Measurements from ENCODE around the gene ZCCHC17.
A peak's percentile ranks its signal among the peaks of the same experiment; 100 is the strongest.

The ZCCHC17 gene

DNA sequence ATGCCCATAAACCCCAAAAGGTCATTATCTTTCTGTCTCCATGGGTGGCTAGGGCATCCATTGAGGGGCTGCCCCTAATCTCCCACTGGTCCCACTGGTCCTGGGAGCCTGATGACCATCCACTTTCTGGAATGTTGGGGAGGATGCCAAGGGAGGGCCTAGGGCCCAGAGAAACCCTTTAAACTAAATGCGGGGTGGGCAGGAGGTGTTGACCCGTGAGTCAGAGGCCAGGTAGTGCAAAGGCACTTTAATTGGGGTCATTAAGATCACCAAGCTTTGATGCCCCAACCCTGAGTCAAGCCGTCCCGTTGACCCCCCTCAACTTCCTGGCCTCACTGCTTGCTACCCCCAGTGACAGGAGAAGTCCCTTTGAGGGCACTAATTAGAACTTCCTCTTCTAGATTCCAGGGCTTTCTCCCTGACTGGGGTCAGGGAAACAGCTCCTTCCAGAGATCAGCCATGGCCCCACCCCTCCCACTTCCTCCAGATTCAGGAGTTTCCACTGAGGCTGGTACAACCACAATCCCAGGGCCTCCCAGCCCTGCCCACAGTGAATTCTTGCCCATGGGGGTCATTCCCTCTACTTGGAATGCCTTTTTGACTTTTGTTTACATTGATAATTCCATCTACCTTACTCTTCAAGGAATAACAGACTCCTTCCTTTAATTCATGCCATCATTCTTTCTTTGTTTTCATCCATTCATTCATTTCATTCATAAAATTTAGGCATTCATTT is 100.7 kb downstream of the ZCCHC17 start:
- no peak for DNase-seq

DNA sequence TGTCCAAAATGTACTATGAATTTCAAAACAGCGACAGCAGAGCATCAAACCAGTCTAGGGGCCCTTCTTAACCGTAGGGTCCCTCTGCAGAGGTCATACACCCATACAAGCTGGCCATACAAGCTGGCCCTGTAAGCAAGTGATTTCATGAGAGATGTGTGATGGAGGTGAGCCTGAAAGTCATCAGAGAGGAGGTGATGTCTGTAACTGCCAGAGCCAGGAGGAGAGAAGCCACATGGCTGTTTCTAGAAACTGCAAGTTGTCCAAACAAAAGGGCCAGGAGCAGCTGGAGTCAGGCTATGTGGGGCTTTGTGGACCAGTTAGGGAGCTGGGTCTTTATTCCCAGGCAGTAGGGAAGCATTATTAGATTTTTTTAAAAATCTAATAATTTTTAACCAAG is 101.4 kb downstream of the ZCCHC17 start:
- no peak for DNase-seq

DNA sequence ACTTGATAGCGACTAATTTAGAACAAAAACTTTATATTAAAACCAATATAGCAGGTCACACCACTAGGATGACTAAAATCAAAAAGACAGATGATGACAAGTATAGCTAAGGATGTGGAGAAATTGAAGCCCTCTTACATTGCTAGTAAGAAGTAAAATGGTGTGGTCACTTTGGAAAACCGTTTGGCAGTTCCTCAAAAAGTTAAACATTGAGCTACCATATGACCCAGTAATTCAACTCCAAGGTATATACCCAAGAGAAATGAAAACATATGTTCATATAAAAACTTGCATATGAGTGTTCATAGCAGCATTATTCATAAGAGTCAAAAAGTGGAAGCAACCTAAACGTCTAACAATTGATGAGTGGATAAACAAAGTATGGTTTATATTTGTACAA is 103.1 kb downstream of the ZCCHC17 start:
- no peak for DNase-seq

DNA sequence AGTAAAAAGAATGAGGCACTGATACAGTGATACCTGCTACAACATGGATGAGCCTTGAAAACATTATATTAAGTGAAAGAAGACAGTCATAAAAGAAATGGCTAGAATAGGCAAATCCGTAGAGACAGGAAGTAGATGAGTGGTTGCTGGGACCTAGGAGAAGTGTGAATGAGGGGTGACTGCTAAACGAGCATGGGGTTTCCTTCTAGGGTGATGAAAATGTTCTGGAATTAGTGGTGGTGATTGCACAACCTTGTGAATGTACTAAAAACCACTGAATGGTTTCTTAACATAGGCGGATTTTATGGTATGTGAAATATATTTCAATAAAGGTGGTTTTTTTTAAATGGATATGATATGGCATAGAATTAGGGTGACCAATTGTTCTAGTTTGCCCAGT is 103.6 kb downstream of the ZCCHC17 start:
- no peak for DNase-seq

DNA sequence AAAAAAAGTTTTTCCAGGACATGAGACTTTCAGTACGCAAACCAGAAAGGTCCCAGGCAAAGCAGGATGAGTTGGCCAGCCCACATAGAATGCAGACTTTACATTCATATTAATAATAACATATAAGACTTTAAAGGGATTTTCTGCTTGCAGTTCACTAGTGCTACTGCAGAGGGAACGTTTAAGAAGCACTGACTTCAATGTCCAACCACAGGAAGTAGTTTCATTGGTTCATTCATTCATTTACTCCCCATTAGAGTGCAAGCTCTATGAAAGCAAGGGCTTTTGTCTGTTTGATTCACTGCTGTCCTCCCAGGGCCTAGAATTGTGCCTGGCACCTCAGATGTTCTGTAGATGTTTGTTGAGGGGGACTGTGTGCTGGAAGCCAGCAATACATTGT is 104.4 kb downstream of the ZCCHC17 start:
- no peak for DNase-seq

DNA sequence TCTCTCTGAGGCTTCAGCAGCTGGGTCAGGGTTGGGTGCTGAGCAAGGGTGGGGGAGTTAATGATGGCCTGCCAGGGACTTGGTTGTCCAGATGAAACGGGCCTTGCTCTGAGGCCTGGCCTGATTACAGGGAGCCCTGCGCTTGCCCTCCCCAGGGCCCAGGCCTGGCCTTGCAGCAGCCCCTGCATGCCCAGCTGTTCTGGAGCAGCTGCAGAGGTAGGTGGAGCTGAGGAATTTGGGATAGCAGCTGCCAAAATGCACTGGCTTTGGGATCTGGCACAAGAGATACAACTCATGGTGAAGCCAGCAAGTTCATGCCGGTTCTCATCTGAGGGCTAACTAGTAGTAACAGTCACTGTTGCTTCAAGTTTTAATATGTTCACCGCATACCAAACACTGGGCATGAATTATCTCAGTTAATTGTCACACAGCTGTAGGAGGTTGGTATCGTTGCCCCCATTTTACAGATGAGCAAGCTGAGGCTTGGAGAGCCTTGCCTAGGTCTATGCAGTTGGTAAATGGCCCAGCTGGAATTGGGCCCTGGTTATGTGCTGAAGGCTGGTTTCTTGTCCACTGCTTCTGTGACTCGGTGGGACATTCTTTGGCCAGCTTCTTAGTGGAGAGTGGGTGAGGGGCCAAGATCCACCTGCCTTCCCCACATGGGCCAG is 108.9 kb downstream of the ZCCHC17 start:
- no peak for DNase-seq

DNA sequence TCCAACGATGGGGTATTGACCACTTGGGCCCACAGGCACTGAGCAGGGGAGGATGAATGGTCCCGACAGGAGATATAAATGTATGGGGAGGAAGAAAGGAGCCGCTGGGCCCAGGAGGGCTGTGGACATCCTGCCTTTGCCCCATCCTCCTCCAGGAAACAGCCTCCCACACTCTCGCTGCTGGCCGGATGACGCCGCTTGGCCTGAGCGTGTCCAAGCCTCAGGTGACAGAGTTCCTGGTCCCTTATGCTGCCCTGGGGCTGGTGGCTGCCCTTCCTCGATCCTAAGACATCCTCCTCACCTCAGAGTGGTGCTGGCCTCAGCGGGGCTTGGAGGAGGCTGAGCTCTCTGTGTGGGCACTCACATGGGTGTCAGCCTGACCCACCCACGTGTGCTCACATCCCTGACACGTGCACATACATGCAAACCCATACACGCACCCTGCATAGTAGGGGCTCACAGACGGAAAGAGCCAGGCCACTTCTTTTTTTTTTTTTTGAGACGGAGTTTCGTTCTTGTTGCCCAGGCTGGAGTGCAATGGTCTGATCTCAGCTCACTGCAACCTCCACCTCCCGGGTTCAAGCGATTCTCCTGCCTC is 110.3 kb downstream of the ZCCHC17 start:
- DNase-seq: no peak

DNA sequence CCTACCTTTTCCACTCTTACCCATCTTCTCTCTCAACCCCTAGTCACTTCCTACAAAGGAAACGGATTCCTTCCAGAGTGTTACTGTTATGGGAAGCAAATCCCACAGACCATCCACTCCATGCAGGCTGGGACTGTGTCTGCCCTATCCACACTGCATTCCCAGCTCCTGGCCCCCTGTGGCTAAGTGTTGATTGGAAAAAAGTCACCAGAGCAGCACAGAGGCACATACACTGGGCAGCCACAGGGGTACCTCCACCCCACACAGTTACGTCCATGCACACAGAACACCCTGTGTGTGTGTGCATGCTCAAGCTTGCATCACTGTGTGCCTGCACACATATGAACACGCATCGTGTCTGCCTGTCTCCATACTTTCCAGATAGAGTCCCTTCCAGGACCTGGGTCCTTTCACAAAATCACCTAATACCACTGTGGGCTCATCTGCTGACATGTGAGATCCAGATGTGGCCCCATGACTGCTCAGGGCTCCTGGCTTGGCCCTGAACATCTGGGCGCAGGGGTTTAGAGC is 112.0 kb downstream of the ZCCHC17 start:
- DNase-seq: no peak

DNA sequence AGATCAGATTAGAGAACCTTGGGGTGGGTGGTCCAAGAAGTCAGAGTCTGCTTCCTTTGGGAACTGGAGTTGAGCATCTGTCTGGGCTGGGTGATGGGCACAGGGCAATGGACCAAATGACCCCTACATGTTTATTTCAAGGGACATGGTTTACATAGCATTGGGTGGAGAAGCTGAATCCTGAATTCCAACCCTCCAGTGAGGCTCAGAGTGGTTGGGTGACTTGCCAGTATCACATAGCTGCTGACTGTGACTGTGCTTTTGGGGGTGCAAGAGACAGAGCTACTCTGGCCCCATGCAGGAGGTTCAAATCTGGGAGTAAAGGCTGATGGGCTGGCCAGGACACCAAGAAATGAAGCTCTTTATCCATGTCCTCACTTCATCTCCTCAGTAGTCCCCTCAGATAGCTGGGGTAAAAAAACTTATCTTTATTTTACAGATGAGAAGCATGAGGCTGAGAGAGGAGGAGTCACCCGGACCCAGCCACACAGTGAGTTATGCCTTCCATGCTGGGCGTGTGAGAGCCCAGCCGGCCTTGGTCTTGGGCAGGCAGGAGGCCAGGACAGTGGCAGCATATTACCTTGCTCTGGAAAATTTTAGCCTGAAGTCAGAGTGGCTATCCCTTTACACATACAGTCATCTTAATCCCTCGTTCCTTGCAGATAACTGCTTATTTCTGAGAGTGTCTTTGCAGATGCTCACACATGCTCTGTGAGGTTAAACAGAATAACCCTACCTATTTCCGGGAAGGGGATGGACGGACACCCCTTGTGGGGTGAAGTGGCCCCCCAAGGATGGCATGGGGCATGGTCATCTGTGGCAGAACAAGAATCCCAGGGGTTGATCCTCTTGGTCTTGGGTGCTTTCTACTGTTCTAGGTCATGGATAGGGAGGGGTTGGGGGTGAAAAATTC is 113.4 kb downstream of the ZCCHC17 start:
- no peak for DNase-seq

DNA sequence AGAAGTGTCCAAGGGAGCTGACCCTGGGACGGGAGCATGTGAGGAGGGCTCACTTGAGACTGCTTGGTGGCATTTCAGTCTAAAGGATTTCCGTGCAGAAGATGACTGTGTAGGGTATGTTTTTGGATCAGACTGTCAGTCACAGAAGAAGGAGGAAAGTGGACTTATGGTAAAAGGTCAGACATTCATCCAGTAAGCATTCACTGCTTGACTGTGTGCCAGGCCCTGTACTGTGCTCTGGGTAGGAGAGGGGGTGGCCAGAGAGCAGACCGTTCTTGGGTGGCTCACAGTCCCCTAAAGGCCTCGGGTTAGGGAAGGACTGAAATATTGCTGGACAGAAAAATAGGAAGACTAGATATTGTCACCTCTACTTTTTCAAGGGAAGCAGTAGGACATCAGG is 114.0 kb downstream of the ZCCHC17 start:
- no peak for DNase-seq

DNA sequence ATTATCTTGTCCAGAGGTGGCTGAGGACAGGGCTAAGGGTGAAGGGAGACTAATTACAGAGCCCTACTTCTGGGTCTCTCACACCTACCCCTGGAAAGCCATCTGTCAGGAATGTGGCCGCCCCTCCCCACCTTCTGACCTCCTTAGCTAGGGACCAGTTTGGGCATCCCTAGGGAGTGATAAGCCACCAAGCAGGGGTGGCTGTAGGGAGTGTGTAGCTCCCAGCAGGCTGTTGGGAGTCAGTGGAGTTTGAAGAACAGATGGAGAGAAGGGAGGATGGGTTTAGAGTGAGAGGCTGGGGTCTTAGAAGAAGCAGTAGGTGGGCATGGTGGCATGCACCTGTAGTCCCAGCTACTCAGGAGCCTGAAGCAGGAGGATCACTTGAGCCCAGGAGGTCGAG is 115.4 kb downstream of the ZCCHC17 start:
- DNase-seq: no peak

DNA sequence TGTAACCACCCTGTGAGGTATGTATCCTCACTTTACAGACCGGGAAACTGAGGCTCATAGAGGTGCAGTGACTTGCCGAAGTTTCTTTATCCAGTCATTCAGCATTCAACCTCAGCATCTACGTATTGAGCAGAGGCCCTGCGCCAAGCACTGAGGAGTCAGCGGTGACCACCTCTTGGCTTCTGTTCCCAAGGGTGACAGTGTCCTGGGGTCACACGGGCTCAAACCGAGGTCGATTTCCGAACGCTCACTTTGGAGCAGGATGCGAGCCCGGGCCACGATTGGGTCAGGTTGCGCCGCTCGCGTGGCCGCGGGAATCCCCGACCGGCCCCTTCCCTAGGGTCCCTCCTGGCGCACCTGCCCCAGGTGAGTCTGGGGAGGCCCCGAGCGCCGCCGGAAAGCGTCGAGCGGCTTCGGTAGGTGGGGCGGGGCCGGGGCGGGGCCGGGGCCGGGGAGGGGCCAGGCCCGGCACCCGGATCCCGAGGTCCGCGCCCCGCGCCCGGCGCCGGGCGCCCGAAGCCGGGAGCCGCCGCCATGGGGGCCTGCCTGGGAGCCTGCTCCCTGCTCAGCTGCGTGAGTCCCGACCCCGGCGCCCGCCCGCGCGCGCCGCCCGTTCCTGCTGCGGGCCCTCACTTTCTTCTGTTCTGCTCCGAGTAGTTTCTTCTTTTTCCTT is 116.0 kb downstream of the ZCCHC17 start, which contains the start of gene SERINC2:
Gene SERINC2 (plus strand): TSS at position 482 of the 673 bp plus-strand sequence. CDS start 53 bp downstream, at position 535.
- DNase-seq: no peak

DNA sequence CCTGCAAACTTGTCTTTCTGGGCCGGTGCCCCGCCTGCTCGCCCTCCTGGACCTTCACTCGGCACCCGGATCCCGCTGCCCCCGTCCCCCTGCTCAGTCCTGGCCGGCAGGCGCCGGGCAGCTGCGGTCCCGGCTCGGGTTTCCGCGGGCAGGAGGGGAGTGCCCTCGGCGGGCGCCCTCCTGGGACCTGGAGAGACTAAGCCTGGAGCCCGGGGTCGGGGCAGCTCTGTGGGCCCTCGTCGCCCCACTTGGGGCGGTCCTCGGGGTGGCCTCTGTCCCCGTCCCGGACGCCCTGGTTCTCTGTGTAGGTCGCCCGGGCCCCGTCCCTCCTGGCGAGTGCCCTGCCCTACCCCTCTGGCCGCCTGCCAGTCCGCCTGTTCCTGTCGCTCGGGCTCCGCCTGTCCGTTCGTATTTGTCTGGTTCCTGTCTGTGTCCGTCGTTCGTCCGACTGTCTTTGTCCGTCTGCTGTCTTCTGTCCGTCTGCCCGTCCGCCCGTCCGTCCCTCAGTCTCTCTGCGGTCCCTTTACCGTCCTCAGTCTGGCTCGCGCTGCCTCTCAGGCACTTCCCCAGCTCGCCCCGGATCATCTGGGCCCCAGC is 116.7 kb downstream of the ZCCHC17 start:
- DNase-seq: peak; percentile 35

Data from CD4-positive, alpha-beta T cell treated with Interleukin-15 for 1 hour (primary cell).